Measurements from ENCODE around the gene TMED6. TPM values are rescaled to one million over a fixed set of nuclear protein-coding genes. Genes with fewer than 3 reads are reported as not detected.

Gene TMED6
- total and polyA plus RNA-seq, 2 donors (not counting 3 experiments of a cell fraction or from before 2014, with no cell fraction given): 1.2 TPM; not detected in 1

- Histone ChIP-seq H2AFZ (ENCODE audit: low read depth, low read length) (no peak overlapping the region), H3K27me3 (ENCODE audit: control insufficient read depth in 2 of 2, insufficient read depth in 2 of 2, low read length in 2 of 2) (no peaks in the 10 kb centered on the region), H3K27ac (ENCODE audit: insufficient read depth, low read depth, low read length) (no peak overlapping the region), H3K4me2 (ENCODE audit: insufficient read depth, low read length) (no peak overlapping the region), H4K20me1 (replicated peaks; ENCODE audit: control insufficient read depth, extremely low read depth, insufficient read depth, low read length) (no peaks in the 10 kb centered on the region), H3K4me1 (ENCODE audit: control insufficient read depth, extremely low read depth, insufficient read depth, low read length) (no peaks in the 10 kb centered on the region), H3K9me3 (replicated peaks; ENCODE audit: control insufficient read depth, insufficient read depth, low read length) (no peaks in the 10 kb centered on the region), H3K79me2 (ENCODE audit: control insufficient read depth, insufficient read depth, low read length) (peaks cover 22% of the 10 kb centered on the region), H3K9ac (replicated peaks; ENCODE audit: extremely low read depth, insufficient read depth, low read length) (no peak overlapping the region), H3K9me1 (replicated peaks; ENCODE audit: control insufficient read depth, extremely low read depth, insufficient read depth, low read length) (no peaks in the 10 kb centered on the region), H3K36me3 (ENCODE audit: control insufficient read depth in 2 of 2, extremely low read depth in 1 of 2, insufficient read depth in 2 of 2, low read length in 2 of 2) (peaks cover 30 to 69% of the 10 kb centered on the region in 2 experiments), H3K4me3 (replicated peaks in 1 of 3; ENCODE audit: insufficient read depth in 1 of 3, low read depth in 1 of 3, low read length in 3 of 3) (no peak overlapping the region)
- no peak for TF ChIP-seq MYC (IDR thresholded peaks at IDR 0.05; ENCODE audit: low read depth, low read length)
- CTCF ChIA-PET: no interaction called here
- intact Hi-C loops (cut with micrococcal nuclease) (no loop called here), dilution Hi-C loops (cut with MboI; ENCODE audit: extremely low pct_ligation_motif_present, low sequenced_read_pairs) (no loop called here)
- DNase-seq (ENCODE audit: low read depth, low spot score) (no peak), FAIRE-seq (no peak)
- BruUV-seq (replicated peaks): no TSS peak
- POLR2A ChIA-PET: no interaction called here
Observed at GRCh38 chr16:69319381-69319780, 32.2 kb downstream of the TMED6 start.

- ChIA-PET CTCF (no interaction called here), POLR2A (no interaction called here)
- H3K9me1 ChIP-seq (replicated peaks; ENCODE audit: control insufficient read depth, extremely low read depth, insufficient read depth, low read length): no peaks in the 10 kb centered on the region
- H3K4me3 ChIP-seq (replicated peaks in 1 of 3; ENCODE audit: insufficient read depth in 1 of 3, low read depth in 1 of 3, low read length in 3 of 3): no peak overlapping the region
- DNase-seq (ENCODE audit: low read depth, low spot score) (no peak), FAIRE-seq (no peak)
- H2AFZ ChIP-seq (ENCODE audit: low read depth, low read length): no peak overlapping the region
- H3K4me1 ChIP-seq (ENCODE audit: control insufficient read depth, extremely low read depth, insufficient read depth, low read length): no peaks in the 10 kb centered on the region
- no peak for TF ChIP-seq JUN (IDR thresholded peaks at IDR 0.05; ENCODE audit: borderline replicate concordance, insufficient read depth, insufficient read length, low read depth)
- no peak for TF ChIP-seq MYC (IDR thresholded peaks at IDR 0.05; ENCODE audit: low read depth, low read length)
- no peak for TF ChIP-seq GATA2 (IDR thresholded peaks at IDR 0.05; ENCODE audit: insufficient read depth, insufficient read length, low read depth, low read length)
- TF ChIP-seq CTCF (IDR thresholded peaks at IDR 0.05; ENCODE audit: extremely low read depth in 1 of 2, insufficient read depth in 1 of 2, low read depth in 1 of 2, low read length in 2 of 2): no peak
- TF ChIP-seq POLR2A (IDR thresholded peaks at IDR 0.05; ENCODE audit: low read depth, low read length): no peak
- no peak for TF ChIP-seq EZH2 (IDR thresholded peaks at IDR 0.05; ENCODE audit: borderline replicate concordance, low read depth, low read length, severe bottlenecking)
- TF ChIP-seq POLR2AphosphoS5 (IDR thresholded peaks at IDR 0.05; ENCODE audit: insufficient read depth, low read depth, low read length): no peak
- no peak for TF ChIP-seq MAX (IDR thresholded peaks at IDR 0.05; ENCODE audit: insufficient read depth, insufficient read length)
- H3K4me2 ChIP-seq (ENCODE audit: insufficient read depth, low read length): no peak overlapping the region
- intact Hi-C loops (cut with micrococcal nuclease): no loop called here
- no TSS peak for BruUV-seq (replicated peaks)
- dilution Hi-C loops (cut with MboI; ENCODE audit: extremely low pct_ligation_motif_present, low sequenced_read_pairs): no loop called here
- no peaks in the 10 kb centered on the region for H4K20me1 ChIP-seq (replicated peaks; ENCODE audit: control insufficient read depth, extremely low read depth, insufficient read depth, low read length)
- peaks cover 30 to 68% of the 10 kb centered on the region in 2 experiments for H3K36me3 ChIP-seq (ENCODE audit: control insufficient read depth in 2 of 2, extremely low read depth in 1 of 2, insufficient read depth in 2 of 2, low read length in 2 of 2)
- H3K79me2 ChIP-seq (ENCODE audit: control insufficient read depth, insufficient read depth, low read length): peaks cover 27% of the 10 kb centered on the region
- H3K9me3 ChIP-seq (replicated peaks; ENCODE audit: control insufficient read depth, insufficient read depth, low read length): no peaks in the 10 kb centered on the region
- no peak overlapping the region for H3K9ac ChIP-seq (replicated peaks; ENCODE audit: extremely low read depth, insufficient read depth, low read length)
- no peak overlapping the region for H3K27ac ChIP-seq (ENCODE audit: insufficient read depth, low read depth, low read length)
- no peaks in the 10 kb centered on the region for H3K27me3 ChIP-seq (ENCODE audit: control insufficient read depth in 2 of 2, insufficient read depth in 2 of 2, low read length in 2 of 2)
Observed at GRCh38 chr16:69318911-69319289, 32.7 kb downstream of the TMED6 start.

Data from endothelial cell of umbilical vein (primary cell).